ENCODE results near the gene TPK1. TPM values are rescaled to one million over a fixed set of nuclear protein-coding genes. Genes with fewer than 3 reads are reported as not detected.
A peak's percentile ranks its signal among the peaks of the same experiment; 100 is the strongest.

TPK1 gene
- total RNA-seq, 5 donors from 2014 or later (not counting 1 experiment from before 2014, with no cell fraction given) = 19.1 to 31.6 (median 22.0) TPM

- peaks cover 53 to 73% (median 73%) of the 10 kb centered on the region in 3 donors for H3K4me1 Mint-ChIP-seq
- Histone ChIP-seq H3K4me1 (ENCODE audit: control insufficient read depth in 1 of 2, extremely low read depth in 1 of 2, insufficient read depth in 2 of 2, low read length in 2 of 2) (peaks cover 9 to 23% of the 10 kb centered on the region in 2 experiments), H3K36me3 (ENCODE audit: control insufficient read depth in 2 of 2, extremely low read depth in 1 of 2, insufficient read depth in 1 of 2, low read length in 1 of 2) (no peaks in the 10 kb centered on the region), H3K27ac (ENCODE audit: low read length) (no peak overlapping the region), H3K4me3 (ENCODE audit: control insufficient read depth in 1 of 2, extremely low read depth in 1 of 2, low read length in 1 of 2) (no peak overlapping the region), H3K9me3 (no peaks in the 10 kb centered on the region), H3K27me3 (replicated peaks in 1 of 2; ENCODE audit: control insufficient read depth in 2 of 2, extremely low read depth in 1 of 2, insufficient read depth in 2 of 2, low read length in 1 of 2) (no peaks in the 10 kb centered on the region)
- ChIA-PET CTCF (interaction anchor here in 1 of 2 donors (0.6 kb wide), 1 partner anchor 61 kb away, joined by 8 read pairs; no protein-coding TSS in a partner anchor), POLR2A (interaction anchor here in 1 of 2 donors (1.2 kb wide), 1 partner anchor 35 kb away, joined by 3 read pairs; no protein-coding TSS in a partner anchor)
- H3K9me3 Mint-ChIP-seq = no peaks in the 10 kb centered on the region
- no peak for ATAC-seq (replicated peaks in 1 of 4)
- peak overlapping the region; percentile 77 to 84 for H3K27ac Mint-ChIP-seq
- WGBS (ENCODE audit: insufficient coverage) = no CpG with 5 or more reads among the region's 2 CpGs
- H3K4me3 Mint-ChIP-seq = peak overlapping the region in 1 of 3 donors; percentile 13
- H3K36me3 Mint-ChIP-seq = peaks cover 11% of the 10 kb centered on the region
- no peak for DNase-seq
- no peaks in the 10 kb centered on the region for H3K27me3 Mint-ChIP-seq
Observed at GRCh38 chr7:144830024-144830785, 5.6 kb downstream of the TPK1 start.

GRCh38 chr7:144827621-144828020 lies 8.2 kb downstream of the TPK1 start:
- Histone ChIP-seq H3K36me3 (ENCODE audit: control insufficient read depth in 2 of 2, extremely low read depth in 1 of 2, insufficient read depth in 1 of 2, low read length in 1 of 2) (no peaks in the 10 kb centered on the region), H3K9me3 (no peaks in the 10 kb centered on the region), H3K4me3 (ENCODE audit: control insufficient read depth in 1 of 2, extremely low read depth in 1 of 2, low read length in 1 of 2) (no peak overlapping the region), H3K27ac (ENCODE audit: low read length) (no peak overlapping the region), H3K4me1 (ENCODE audit: control insufficient read depth in 1 of 2, extremely low read depth in 1 of 2, insufficient read depth in 2 of 2, low read length in 2 of 2) (peaks cover 0 to 8% of the 10 kb centered on the region in 2 experiments), H3K27me3 (replicated peaks in 1 of 2; ENCODE audit: control insufficient read depth in 2 of 2, extremely low read depth in 1 of 2, insufficient read depth in 2 of 2, low read length in 1 of 2) (no peaks in the 10 kb centered on the region)
- Mint-ChIP-seq H3K9me3 (no peaks in the 10 kb centered on the region), H3K27ac (peak overlapping the region in 1 of 2 donors; percentile 44), H3K36me3 (peaks cover 16% of the 10 kb centered on the region), H3K4me1 (peaks cover 48 to 74% (median 69%) of the 10 kb centered on the region in 3 donors), H3K27me3 (no peaks in the 10 kb centered on the region), H3K4me3 (no peak overlapping the region)
- CTCF ChIA-PET = interaction anchor here in 1 of 2 donors (0.7 to 1.3 kb wide), 2 partner anchors 17 to 38 kb away, joined by 3 to 4 read pairs; no protein-coding TSS in a partner anchor
- DNase-seq = no peak
- POLR2A ChIA-PET = no interaction called here
- WGBS (ENCODE audit: insufficient coverage) = 92% methylated on average over 2 of the region's 4 CpGs
- ATAC-seq (replicated peaks in 1 of 4) = no peak

GRCh38 chr7:144826208-144826607 lies 9.6 kb downstream of the TPK1 start:
- Histone ChIP-seq H3K27ac (ENCODE audit: low read length) (no peak overlapping the region), H3K4me3 (ENCODE audit: control insufficient read depth in 1 of 2, extremely low read depth in 1 of 2, low read length in 1 of 2) (no peak overlapping the region), H3K36me3 (ENCODE audit: control insufficient read depth in 2 of 2, extremely low read depth in 1 of 2, insufficient read depth in 1 of 2, low read length in 1 of 2) (no peaks in the 10 kb centered on the region), H3K4me1 (ENCODE audit: control insufficient read depth in 1 of 2, extremely low read depth in 1 of 2, insufficient read depth in 2 of 2, low read length in 2 of 2) (peaks cover 6 to 8% of the 10 kb centered on the region in 2 experiments), H3K27me3 (replicated peaks in 1 of 2; ENCODE audit: control insufficient read depth in 2 of 2, extremely low read depth in 1 of 2, insufficient read depth in 2 of 2, low read length in 1 of 2) (no peaks in the 10 kb centered on the region), H3K9me3 (no peaks in the 10 kb centered on the region)
- DNase-seq (no peak), ATAC-seq (replicated peaks in 1 of 4) (no peak)
- POLR2A ChIA-PET = interaction anchor here in 1 of 2 donors (0.7 kb wide), 1 partner anchor 9 kb away, joined by 3 read pairs; no protein-coding TSS in a partner anchor
- peaks cover 54 to 77% (median 73%) of the 10 kb centered on the region in 3 donors for H3K4me1 Mint-ChIP-seq
- CTCF ChIA-PET = interaction anchor here in 1 of 2 donors (1.5 kb wide), 1 partner anchor 14 kb away, joined by 4 read pairs; no protein-coding TSS in a partner anchor
- no peak overlapping the region for H3K4me3 Mint-ChIP-seq
- H3K36me3 Mint-ChIP-seq = peaks cover 16% of the 10 kb centered on the region
- H3K27me3 Mint-ChIP-seq = no peaks in the 10 kb centered on the region
- no peak overlapping the region for H3K27ac Mint-ChIP-seq
- no peaks in the 10 kb centered on the region for H3K9me3 Mint-ChIP-seq

GRCh38 chr7:144824360-144824759 lies 11.5 kb downstream of the TPK1 start:
- Histone ChIP-seq H3K36me3 (ENCODE audit: control insufficient read depth in 2 of 2, extremely low read depth in 1 of 2, insufficient read depth in 1 of 2, low read length in 1 of 2) (no peaks in the 10 kb centered on the region), H3K4me3 (ENCODE audit: control insufficient read depth in 1 of 2, extremely low read depth in 1 of 2, low read length in 1 of 2) (no peak overlapping the region), H3K9me3 (no peaks in the 10 kb centered on the region), H3K27ac (ENCODE audit: low read length) (no peak overlapping the region), H3K27me3 (replicated peaks in 1 of 2; ENCODE audit: control insufficient read depth in 2 of 2, extremely low read depth in 1 of 2, insufficient read depth in 2 of 2, low read length in 1 of 2) (no peaks in the 10 kb centered on the region), H3K4me1 (ENCODE audit: control insufficient read depth in 1 of 2, extremely low read depth in 1 of 2, insufficient read depth in 2 of 2, low read length in 2 of 2) (peaks cover 16 to 25% of the 10 kb centered on the region in 2 experiments)
- no peak overlapping the region for H3K4me3 Mint-ChIP-seq
- WGBS (ENCODE audit: insufficient coverage) = no CpG with 5 or more reads among the region's 3 CpGs
- POLR2A ChIA-PET = interaction anchor here (0.6 kb wide), 2 partner anchors 10 to 319 kb away, joined by 5 to 6 read pairs; no protein-coding TSS in a partner anchor
- ATAC-seq (replicated peaks in 1 of 4) (no peak), DNase-seq (no peak)
- no peaks in the 10 kb centered on the region for H3K27me3 Mint-ChIP-seq
- peak overlapping the region in 1 of 2 donors; percentile 36 for H3K27ac Mint-ChIP-seq
- peaks cover 11% of the 10 kb centered on the region for H3K36me3 Mint-ChIP-seq
- no peaks in the 10 kb centered on the region for H3K9me3 Mint-ChIP-seq
- H3K4me1 Mint-ChIP-seq = peaks cover 58 to 78% (median 75%) of the 10 kb centered on the region in 3 donors
- CTCF ChIA-PET = interaction anchor here in 1 of 2 donors (0.6 kb wide), 1 partner anchor 21 kb away, joined by 4 read pairs; no protein-coding TSS in a partner anchor

GRCh38 chr7:144822223-144822622 lies 13.6 kb downstream of the TPK1 start:
- H3K36me3 ChIP-seq (ENCODE audit: control insufficient read depth in 2 of 2, extremely low read depth in 1 of 2, insufficient read depth in 1 of 2, low read length in 1 of 2) = no peaks in the 10 kb centered on the region
- no peak overlapping the region for H3K27ac ChIP-seq (ENCODE audit: low read length)
- Mint-ChIP-seq H3K27ac (peak overlapping the region in 1 of 2 donors; percentile 16), H3K4me3 (no peak overlapping the region), H3K27me3 (no peaks in the 10 kb centered on the region), H3K9me3 (no peaks in the 10 kb centered on the region), H3K36me3 (peaks cover 7% of the 10 kb centered on the region), H3K4me1 (peaks cover 67 to 85% (median 84%) of the 10 kb centered on the region in 3 donors)
- CTCF ChIA-PET = interaction anchor here in 1 of 2 donors (1.3 kb wide), 1 partner anchor 10 kb away, joined by 3 read pairs; no protein-coding TSS in a partner anchor
- no peak overlapping the region for H3K4me3 ChIP-seq (ENCODE audit: control insufficient read depth in 1 of 2, extremely low read depth in 1 of 2, low read length in 1 of 2)
- ATAC-seq (replicated peaks in 1 of 4) (no peak), DNase-seq (no peak)
- H3K27me3 ChIP-seq (replicated peaks in 1 of 2; ENCODE audit: control insufficient read depth in 2 of 2, extremely low read depth in 1 of 2, insufficient read depth in 2 of 2, low read length in 1 of 2) = no peaks in the 10 kb centered on the region
- H3K9me3 ChIP-seq = no peaks in the 10 kb centered on the region
- POLR2A ChIA-PET = interaction anchor here in 1 of 2 donors (0.6 to 1.7 kb wide), 3 partner anchors 9 to 112 kb away, joined by 3 to 8 read pairs (median 5); partner anchors contain the start of gene TPK1
- WGBS (ENCODE audit: insufficient coverage) = 83% methylated on average over 1 of the region's 3 CpGs
- H3K4me1 ChIP-seq (ENCODE audit: control insufficient read depth in 1 of 2, extremely low read depth in 1 of 2, insufficient read depth in 2 of 2, low read length in 2 of 2) = peaks cover 31 to 39% of the 10 kb centered on the region in 2 experiments

- no peaks in the 10 kb centered on the region for H3K9me3 ChIP-seq
- no peak overlapping the region for H3K27ac ChIP-seq (ENCODE audit: low read length)
- POLR2A ChIA-PET = interaction anchor here (0.6 to 1.7 kb wide), 6 partner anchors 8 to 41 kb away, joined by 3 to 8 read pairs (median 3); partner anchors contain the start of gene TPK1 (in 1 of the 2)
- no peak for ATAC-seq (replicated peaks in 1 of 4)
- Mint-ChIP-seq H3K4me1 (peaks cover 71 to 89% (median 85%) of the 10 kb centered on the region in 3 donors), H3K36me3 (peaks cover 7% of the 10 kb centered on the region), H3K4me3 (peak overlapping the region in 1 of 3 donors; percentile 61), H3K9me3 (no peaks in the 10 kb centered on the region), H3K27me3 (no peaks in the 10 kb centered on the region), H3K27ac (peak overlapping the region; percentile 30 to 82)
- peak in 1 of 35 experiments; percentile 24 for DNase-seq
- no peak overlapping the region for H3K4me3 ChIP-seq (ENCODE audit: control insufficient read depth in 1 of 2, extremely low read depth in 1 of 2, low read length in 1 of 2)
- no peaks in the 10 kb centered on the region for H3K36me3 ChIP-seq (ENCODE audit: control insufficient read depth in 2 of 2, extremely low read depth in 1 of 2, insufficient read depth in 1 of 2, low read length in 1 of 2)
- peaks cover 32 to 39% of the 10 kb centered on the region in 2 experiments for H3K4me1 ChIP-seq (ENCODE audit: control insufficient read depth in 1 of 2, extremely low read depth in 1 of 2, insufficient read depth in 2 of 2, low read length in 2 of 2)
- WGBS (ENCODE audit: insufficient coverage) = no CpG with 5 or more reads among the region's 4 CpGs
- H3K27me3 ChIP-seq (replicated peaks in 1 of 2; ENCODE audit: control insufficient read depth in 2 of 2, extremely low read depth in 1 of 2, insufficient read depth in 2 of 2, low read length in 1 of 2) = no peaks in the 10 kb centered on the region
- CTCF ChIA-PET = interaction anchor here (1.2 to 1.3 kb wide), 2 partner anchors 9 to 12 kb away, joined by 3 read pairs; no protein-coding TSS in a partner anchor
Observed at GRCh38 chr7:144821067-144821466, 14.8 kb downstream of the TPK1 start.

All from T-cell (primary cell).